Esophagus muscularis mucosa (tissue), 4 donors: ENCODE measurements around the gene MIEF2. TPM values are rescaled to one million over a fixed set of nuclear protein-coding genes. Genes with fewer than 3 reads are reported as not detected.
A peak's percentile ranks its signal among the peaks of the same experiment; 100 is the strongest.

Experiments used
- DNase-seq: peaks from one replicate; pipeline ENCODE4 v3.0.0-alpha.2; 2017; ENCODE audit errors: extremely low spot score
- H3K27ac ChIP-seq, 4 donors: fragments of 200-600 bp; sonication (generic); replicated peaks in 1 of 4; 1 replicate in 3 of 4; 2 replicates in 1 of 4; pipeline ENCODE4 v1.5.1; 2016 to 2019; ENCODE audit warnings: mild to moderate bottlenecking in 1 of 4
- H3K27me3 ChIP-seq, 4 donors: fragments of 200-600 bp; sonication (generic); one replicate each; pipeline versions ENCODE4 v1.5.1 to v1.6.0; 2016 to 2019
- H3K36me3 ChIP-seq, 4 donors: fragments of 200-600 bp; sonication (generic); one replicate each; pipeline ENCODE4 v1.5.1; 2016 to 2019
- H3K4me1 ChIP-seq, 4 donors: fragments of 200-600 bp; sonication (generic); one replicate each; pipeline ENCODE4 v1.5.1; 2016 to 2019
- H3K4me3 ChIP-seq, 4 donors: fragments of 200-600 bp; sonication (generic); 1 replicate in 2 of 4; 2 replicates in 2 of 4; pipeline ENCODE4 v1.5.1; 2016 to 2019; ENCODE audit warnings: mild to moderate bottlenecking in 4 of 4, moderate library complexity in 1 of 4
- H3K9me3 ChIP-seq, 4 donors: fragments of 200-600 bp; sonication (generic); 1 replicate in 3 of 4; 2 replicates in 1 of 4; pipeline ENCODE4 v1.5.1; 2016 to 2019
- CTCF ChIP-seq, 3 experiments: fragments of 200-600 bp in 2 of 3; fragments of 450-650 bp in 1 of 3; sonication (generic) in 2 of 3; IDR thresholded peaks; one replicate each; pipeline ENCODE4 v1.5.1; 2017 to 2019; ENCODE audit warnings: antibody characterized with exemption in 3 of 3, mild to moderate bottlenecking in 2 of 3, moderate library complexity in 1 of 3
- EP300 ChIP-seq: sonication (generic); formaldehyde crosslinking; IDR thresholded peaks from one replicate; pipeline ENCODE4 v1.6.1; 2017; ENCODE audit warnings: antibody characterized with exemption
- POLR2A ChIP-seq: fragments of 450-650 bp; IDR thresholded peaks from one replicate; pipeline ENCODE4 v1.6.1; 2017; ENCODE audit warnings: antibody characterized with exemption, moderate library complexity, mild to moderate bottlenecking, low read depth
- POLR2AphosphoS5 ChIP-seq, 2 donors: sonication (generic); formaldehyde crosslinking; IDR thresholded peaks; one replicate each; pipeline ENCODE4 v1.6.1; 2017; ENCODE audit warnings: antibody characterized with exemption in 2 of 2
- WGBS: methylation state at CpG from one replicate; pipeline ENCODE4 v1.1.5; 2018; 5-methylcytosine and 5-hydroxymethylcytosine counted together
- intact Hi-C: fragments of 100-400 bp; cut with DNase I; formaldehyde crosslinking; loops from one replicate; pipeline ENCODE4 v1.15.1; 2023
- total RNA-seq, 4 donors: library from RNA; depleted of rRNA; stranded (reverse); fragments of >200 nt; gene quantifications; one replicate each; pipeline versions ENCODE4 v1.1.0 to v1.2.1, GENCODE V29; 2016

The MIEF2 gene
- total RNA-seq, 4 donors from 2014 or later = 10.8 to 27.2 (median 17.9) TPM

GRCh38 chr17:18248811-18249210 lies 11.7 kb upstream of the MIEF2 start:
- DNase-seq = no peak
- H3K27me3 ChIP-seq = no peaks in the 10 kb centered on the region
- no peak overlapping the region for H3K4me3 ChIP-seq
- no peak for TF ChIP-seq EP300
- no peak for TF ChIP-seq CTCF (IDR thresholded peaks at IDR 0.05)
- TF ChIP-seq POLR2A = no peak
- TF ChIP-seq POLR2AphosphoS5 (IDR thresholded peaks at IDR 0.05) = no peak
- WGBS = 86% methylated on average over 7 of the region's 7 CpGs
- H3K9me3 ChIP-seq = no peaks in the 10 kb centered on the region
- peak overlapping the region; percentile 2 to 60 (median 40) for H3K27ac ChIP-seq
- intact Hi-C loops = no loop called here
- H3K36me3 ChIP-seq = peaks cover 72 to 100% (median 100%) of the 10 kb centered on the region in 4 donors
- peaks cover 25 to 28% (median 25%) of the 10 kb centered on the region in 4 donors for H3K4me1 ChIP-seq

- Histone ChIP-seq H3K27ac (no peak overlapping the region), H3K4me3 (no peak overlapping the region), H3K27me3 (no peaks in the 10 kb centered on the region), H3K4me1 (peaks cover 25 to 28% (median 25%) of the 10 kb centered on the region in 4 donors), H3K9me3 (no peaks in the 10 kb centered on the region), H3K36me3 (peaks cover 76 to 100% (median 100%) of the 10 kb centered on the region in 4 donors)
- WGBS = 86% methylated on average over 8 of the region's 9 CpGs
- TF ChIP-seq POLR2AphosphoS5 (IDR thresholded peaks at IDR 0.05) (no peak), POLR2A (no peak), CTCF (IDR thresholded peaks at IDR 0.05) (no peak)
- DNase-seq = no peak
- intact Hi-C loops = no loop called here
Observed at GRCh38 chr17:18250259-18250658, 10.2 kb upstream of the MIEF2 start.

GRCh38 chr17:18250708-18251107 lies 9.8 kb upstream of the MIEF2 start:
- H3K27ac ChIP-seq = no peak overlapping the region
- no peak for TF ChIP-seq POLR2A
- no peak for TF ChIP-seq POLR2AphosphoS5 (IDR thresholded peaks at IDR 0.05)
- no peak for TF ChIP-seq EP300
- TF ChIP-seq CTCF (IDR thresholded peaks at IDR 0.05) = no peak
- WGBS = 91% methylated on average over 11 of the region's 14 CpGs
- peaks cover 76 to 100% (median 100%) of the 10 kb centered on the region in 4 donors for H3K36me3 ChIP-seq
- peaks cover 25 to 28% (median 26%) of the 10 kb centered on the region in 4 donors for H3K4me1 ChIP-seq
- no peaks in the 10 kb centered on the region for H3K9me3 ChIP-seq
- no peak overlapping the region for H3K4me3 ChIP-seq
- no peaks in the 10 kb centered on the region for H3K27me3 ChIP-seq
- intact Hi-C loops = no loop called here
- DNase-seq = no peak

- peaks cover 25 to 33% (median 30%) of the 10 kb centered on the region in 4 donors for H3K4me1 ChIP-seq
- WGBS = 79% methylated on average over 2 of the region's 15 CpGs
- intact Hi-C loops = no loop called here
- H3K27me3 ChIP-seq = no peaks in the 10 kb centered on the region
- peaks cover 74 to 100% (median 100%) of the 10 kb centered on the region in 4 donors for H3K36me3 ChIP-seq
- no peak overlapping the region for H3K27ac ChIP-seq
- H3K9me3 ChIP-seq = no peaks in the 10 kb centered on the region
- TF ChIP-seq CTCF (IDR thresholded peaks at IDR 0.05) = no peak
- TF ChIP-seq EP300 = no peak
- TF ChIP-seq POLR2A = no peak
- no peak for TF ChIP-seq POLR2AphosphoS5 (IDR thresholded peaks at IDR 0.05)
- DNase-seq = no peak
- H3K4me3 ChIP-seq = no peak overlapping the region
Observed at GRCh38 chr17:18251204-18251603, 9.3 kb upstream of the MIEF2 start.

- Histone ChIP-seq H3K4me3 (no peak overlapping the region), H3K9me3 (no peaks in the 10 kb centered on the region), H3K27ac (no peak overlapping the region), H3K4me1 (peaks cover 29 to 34% (median 33%) of the 10 kb centered on the region in 4 donors), H3K36me3 (peaks cover 71 to 97% (median 96%) of the 10 kb centered on the region in 4 donors), H3K27me3 (no peaks in the 10 kb centered on the region)
- TF ChIP-seq POLR2AphosphoS5 (IDR thresholded peaks at IDR 0.05) (no peak), POLR2A (no peak), EP300 (no peak), CTCF (IDR thresholded peaks at IDR 0.05) (no peak)
- WGBS = no CpG with 5 or more reads among the region's 5 CpGs
- intact Hi-C loops = no loop called here
- DNase-seq = no peak
Observed at GRCh38 chr17:18252160-18252559, 8.3 kb upstream of the MIEF2 start.
